Fibroblast of the aortic adventitia (primary cell): ENCODE data around the gene UBQLN3. TPM values are rescaled to one million over a fixed set of nuclear protein-coding genes. Genes with fewer than 3 reads are reported as not detected.

Experiments used
- DNase-seq: peaks from one replicate; pipeline ENCODE4 v3.0.0-alpha.2; 2010; ENCODE audit warnings: low read depth
- H3K4me3 ChIP-seq: 2 replicates; pipeline ENCODE4 v1.5.1; 2011; ENCODE audit warnings: low read depth, mild to moderate bottlenecking, control low read depth, low read length, moderate library complexity
- CTCF ChIP-seq: IDR thresholded peaks from 2 replicates; pipeline ENCODE4 v1.5.1; 2011; ENCODE audit warnings: mild to moderate bottlenecking, low read length, control low read depth, inconsistent platforms; ENCODE audit not compliant: insufficient read depth
- total RNA-seq: library from RNA; depleted of rRNA; stranded (reverse); fragments of >200 nt; gene quantifications from 2 replicates; pipeline ENCODE4 v1.2.3, GENCODE V29; 2012; ENCODE audit warnings: low replicate concordance

UBQLN3 gene
- total RNA-seq: 0.09 TPM in 1 of 2 replicates, not detected in the other

GRCh38 chr11:5509803-5510202 lies at the start of gene UBQLN3:
Gene UBQLN3 (minus strand): TSS chr11:5509957. CDS start chr11:5509558, 399 bp downstream.
- no peak for TF ChIP-seq CTCF
- no peak within 1 kb of the TSS for H3K4me3 ChIP-seq
- no peak for DNase-seq

GRCh38 chr11:5557751-5558150 lies 48.0 kb upstream of the UBQLN3 start:
- no peak for TF ChIP-seq CTCF
- DNase-seq: no peak
- no peak overlapping the region for H3K4me3 ChIP-seq

- DNase-seq: no peak
- no peak for TF ChIP-seq CTCF
- H3K4me3 ChIP-seq: no peak overlapping the region
These were observed 46.9 kb upstream of the UBQLN3 start for GRCh38 chr11:5556596-5557188.

GRCh38 chr11:5553343-5553742 lies 43.6 kb upstream of the UBQLN3 start:
- TF ChIP-seq CTCF: peak; percentile 14
- DNase-seq: peak; percentile 7
- H3K4me3 ChIP-seq: no peak overlapping the region

- TF ChIP-seq CTCF: no peak
- H3K4me3 ChIP-seq: no peak overlapping the region
- peak; percentile 67 for DNase-seq
These were observed 40.8 kb upstream of the UBQLN3 start for GRCh38 chr11:5550440-5551095.

GRCh38 chr11:5548440-5548839 lies 38.7 kb upstream of the UBQLN3 start, which contains the start of gene OR52H1:
Gene OR52H1 (minus strand): TSS chr11:5548540. CDS start chr11:5545505, 3,035 bp downstream.
- DNase-seq: no peak
- no peak for TF ChIP-seq CTCF
- H3K4me3 ChIP-seq: no peak within 1 kb of the TSS
